Activated effector memory CD4-positive, alpha-beta T cell treated with anti-CD3 and anti-CD28 coated beads, Interleukin-2, amount 50 U/mL, for 16 hours (primary cell): ENCODE data around the gene INTS7.

ENCODE experiments used
- DNase-seq: peaks from one replicate; pipeline ENCODE4 v3.0.0-alpha.2; 2020

The INTS7 gene, protein sequence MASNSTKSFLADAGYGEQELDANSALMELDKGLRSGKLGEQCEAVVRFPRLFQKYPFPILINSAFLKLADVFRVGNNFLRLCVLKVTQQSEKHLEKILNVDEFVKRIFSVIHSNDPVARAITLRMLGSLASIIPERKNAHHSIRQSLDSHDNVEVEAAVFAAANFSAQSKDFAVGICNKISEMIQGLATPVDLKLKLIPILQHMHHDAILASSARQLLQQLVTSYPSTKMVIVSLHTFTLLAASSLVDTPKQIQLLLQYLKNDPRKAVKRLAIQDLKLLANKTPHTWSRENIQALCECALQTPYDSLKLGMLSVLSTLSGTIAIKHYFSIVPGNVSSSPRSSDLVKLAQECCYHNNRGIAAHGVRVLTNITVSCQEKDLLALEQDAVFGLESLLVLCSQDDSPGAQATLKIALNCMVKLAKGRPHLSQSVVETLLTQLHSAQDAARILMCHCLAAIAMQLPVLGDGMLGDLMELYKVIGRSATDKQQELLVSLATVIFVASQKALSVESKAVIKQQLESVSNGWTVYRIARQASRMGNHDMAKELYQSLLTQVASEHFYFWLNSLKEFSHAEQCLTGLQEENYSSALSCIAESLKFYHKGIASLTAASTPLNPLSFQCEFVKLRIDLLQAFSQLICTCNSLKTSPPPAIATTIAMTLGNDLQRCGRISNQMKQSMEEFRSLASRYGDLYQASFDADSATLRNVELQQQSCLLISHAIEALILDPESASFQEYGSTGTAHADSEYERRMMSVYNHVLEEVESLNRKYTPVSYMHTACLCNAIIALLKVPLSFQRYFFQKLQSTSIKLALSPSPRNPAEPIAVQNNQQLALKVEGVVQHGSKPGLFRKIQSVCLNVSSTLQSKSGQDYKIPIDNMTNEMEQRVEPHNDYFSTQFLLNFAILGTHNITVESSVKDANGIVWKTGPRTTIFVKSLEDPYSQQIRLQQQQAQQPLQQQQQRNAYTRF

DNA sequence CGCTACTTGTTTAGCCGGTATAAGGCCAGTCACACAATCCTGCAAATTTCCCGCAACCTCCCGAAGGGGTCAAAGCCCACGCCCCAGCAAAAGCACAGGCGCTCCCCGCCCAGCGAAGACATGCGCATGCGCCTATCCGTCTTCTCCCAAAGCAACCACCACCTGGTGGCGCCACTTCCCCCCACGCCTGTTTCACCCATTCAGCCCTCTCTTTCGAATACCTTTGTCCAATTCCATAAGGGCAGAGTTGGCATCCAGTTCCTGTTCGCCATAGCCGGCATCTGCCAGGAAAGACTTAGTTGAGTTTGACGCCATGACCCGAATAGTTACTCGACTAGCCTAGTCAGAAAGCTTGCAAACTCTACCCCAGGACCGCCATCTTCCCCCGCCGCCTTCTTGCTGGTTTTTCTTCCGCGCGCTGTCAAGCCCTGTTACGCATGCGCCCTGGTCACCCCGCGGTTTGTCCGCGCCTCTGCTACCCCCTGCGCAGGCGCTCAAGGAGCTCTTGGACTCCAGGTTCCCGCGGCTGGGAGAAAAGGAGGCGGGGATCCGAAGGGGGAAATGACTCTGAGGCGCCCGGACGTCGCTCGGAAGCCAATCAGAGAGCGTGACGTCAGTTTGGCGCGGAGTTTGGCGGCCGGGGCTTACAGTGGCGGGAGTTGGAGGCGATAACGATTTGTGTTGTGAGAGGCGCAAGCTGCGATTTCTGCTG lies at the start of gene INTS7, which contains the start of gene DTL:
TSS of gene INTS7 (minus strand) at position 435 of the 712 bp plus-strand sequence. CDS start at position 315, 120 bp downstream.
TSS of gene DTL (plus strand) at position 626 of the 712 bp plus-strand sequence. CDS start 143 bp downstream, outside the sequence.
- peak; percentile 99 for DNase-seq

DNA sequence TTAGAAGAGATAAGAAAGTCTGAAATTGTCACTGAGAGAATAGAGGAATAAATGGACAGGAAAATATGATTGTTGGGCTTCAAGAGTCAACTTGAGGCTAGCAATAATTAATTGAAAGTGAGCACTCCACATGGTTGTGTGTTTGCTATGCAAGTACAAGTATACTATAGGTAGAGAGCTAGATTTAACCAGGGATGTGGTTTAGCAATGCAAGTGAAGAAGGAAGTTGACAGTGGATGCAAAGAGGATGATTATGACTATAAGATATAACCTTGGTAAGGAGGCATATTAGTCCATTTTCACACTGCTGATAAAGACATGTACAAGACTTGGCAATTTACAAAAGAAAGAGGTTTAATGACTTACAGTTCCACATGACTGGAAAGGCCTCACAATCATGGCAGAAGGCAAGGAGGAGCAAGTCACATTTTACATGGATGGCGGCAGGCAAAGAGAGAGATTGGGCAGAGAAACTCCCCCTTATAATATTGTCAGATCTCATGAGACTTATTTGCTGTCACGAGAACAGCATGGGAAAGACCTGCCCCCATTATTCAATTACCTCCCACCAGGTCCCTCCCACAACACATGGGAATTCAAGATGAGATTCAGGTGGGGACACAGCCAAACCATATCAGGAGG lies 47.5 kb upstream of the INTS7 start:
- DNase-seq = no peak

DNA sequence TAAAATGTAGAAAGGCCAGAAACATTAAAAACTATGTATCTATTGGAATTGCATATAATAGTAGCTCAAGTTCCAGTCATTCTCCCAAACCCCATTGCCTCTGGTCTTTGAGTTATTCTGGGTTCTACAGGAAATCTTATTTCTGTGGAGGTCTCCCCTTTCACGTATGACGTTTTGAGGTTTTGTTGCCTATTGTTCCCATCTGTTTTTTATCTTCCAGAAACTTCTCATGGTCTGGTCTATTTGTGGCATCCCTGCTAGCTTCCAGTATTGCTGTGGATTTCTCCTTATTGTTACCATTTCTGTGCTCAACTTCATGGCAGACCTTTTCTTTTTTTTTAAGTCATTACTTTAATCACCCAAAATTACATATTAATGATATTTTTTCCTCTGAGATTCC lies 43.5 kb upstream of the INTS7 start:
- DNase-seq = no peak

DNA sequence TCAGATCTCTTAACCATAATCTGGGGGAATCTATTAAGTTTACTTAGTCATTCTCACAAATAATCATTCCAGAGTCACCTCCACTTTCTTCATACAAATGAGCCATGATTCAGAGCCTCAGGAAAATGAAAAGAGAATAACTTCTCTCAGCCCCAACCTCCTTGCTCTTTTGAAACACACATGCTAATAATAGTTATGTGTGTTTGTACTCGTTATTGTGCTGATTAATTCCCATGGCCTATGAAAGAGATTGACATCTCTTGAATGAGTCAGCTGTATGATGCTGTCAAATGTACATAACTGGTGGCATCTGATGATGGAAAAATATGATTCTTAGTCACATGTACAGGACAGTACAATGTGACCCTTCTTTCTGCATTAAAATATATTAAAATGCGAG lies 41.7 kb upstream of the INTS7 start:
- no peak for DNase-seq

DNA sequence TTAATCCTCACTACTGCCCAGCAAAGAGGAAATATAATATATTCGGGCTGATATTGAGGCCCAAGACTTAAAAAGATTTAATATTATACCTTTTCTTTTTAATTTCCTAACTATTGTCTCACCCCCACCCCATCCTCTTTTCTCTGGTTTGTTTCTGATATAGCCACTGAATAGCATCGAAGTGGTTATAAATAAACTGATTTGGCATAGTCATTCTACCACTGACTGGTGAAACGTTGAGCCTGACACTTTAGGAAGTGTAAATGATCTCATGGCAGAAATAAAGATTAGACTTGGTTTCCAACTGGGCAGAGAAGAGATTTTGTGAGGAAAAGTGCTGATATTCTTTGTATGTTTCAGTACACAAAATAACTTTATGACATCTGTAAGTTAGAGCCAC lies 39.5 kb upstream of the INTS7 start:
- no peak for DNase-seq

DNA sequence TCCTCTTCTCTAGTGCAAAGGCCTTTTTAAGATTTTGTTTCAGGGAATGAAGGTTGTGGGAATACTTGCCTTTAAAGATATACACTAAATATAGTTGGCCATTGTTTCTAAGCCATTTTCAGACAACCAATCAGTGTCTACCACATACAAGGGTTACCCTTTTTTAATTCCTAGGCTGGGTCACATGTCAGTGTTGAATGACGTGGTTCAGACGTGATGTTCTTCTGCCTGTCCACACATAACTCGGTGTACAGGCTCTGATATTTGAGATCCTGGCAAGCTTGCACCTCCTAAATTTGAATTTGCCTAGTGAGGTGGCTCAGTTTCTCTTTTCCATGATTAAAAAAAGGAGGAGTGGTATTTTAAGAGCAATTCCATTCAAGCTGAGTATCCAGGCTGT lies 39.0 kb upstream of the INTS7 start:
- DNase-seq = no peak

DNA sequence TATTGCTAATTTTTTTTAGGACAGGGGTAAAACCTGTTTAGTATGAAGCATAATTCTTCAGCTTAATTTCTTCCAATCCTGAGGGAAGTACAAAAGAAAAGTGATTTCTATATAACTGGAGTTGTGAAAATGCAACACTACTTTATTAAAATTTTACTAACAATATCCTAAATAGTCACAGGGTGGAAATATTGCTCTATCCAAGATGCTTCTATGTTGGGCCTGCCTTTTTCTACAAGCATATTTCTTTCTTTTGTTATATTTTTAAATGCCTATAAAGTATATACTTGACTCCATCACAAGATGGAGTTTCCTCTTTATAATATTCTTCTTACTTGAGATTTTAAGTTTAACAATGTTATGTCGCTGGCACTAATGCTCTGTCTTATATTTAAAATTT lies 38.1 kb upstream of the INTS7 start:
- DNase-seq = no peak

DNA sequence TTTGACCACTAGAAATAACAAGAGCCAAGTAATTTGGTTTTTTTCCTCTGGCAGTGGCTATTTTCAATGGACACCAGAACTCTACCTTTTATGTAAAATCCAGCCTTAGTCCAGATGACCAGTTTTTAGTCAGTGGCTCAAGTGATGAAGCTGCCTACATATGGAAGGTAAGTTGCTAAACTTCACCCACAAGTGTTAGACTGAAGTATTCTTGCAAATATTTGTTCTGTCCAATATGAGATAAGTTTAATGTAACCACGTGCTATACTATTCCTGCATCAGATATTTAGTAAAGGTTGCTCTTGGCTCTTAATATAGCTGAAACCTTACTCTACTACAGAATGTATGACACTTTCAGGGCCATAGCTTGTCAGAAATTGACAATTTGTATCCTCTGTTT lies 36.7 kb upstream of the INTS7 start:
- DNase-seq = no peak

DNA sequence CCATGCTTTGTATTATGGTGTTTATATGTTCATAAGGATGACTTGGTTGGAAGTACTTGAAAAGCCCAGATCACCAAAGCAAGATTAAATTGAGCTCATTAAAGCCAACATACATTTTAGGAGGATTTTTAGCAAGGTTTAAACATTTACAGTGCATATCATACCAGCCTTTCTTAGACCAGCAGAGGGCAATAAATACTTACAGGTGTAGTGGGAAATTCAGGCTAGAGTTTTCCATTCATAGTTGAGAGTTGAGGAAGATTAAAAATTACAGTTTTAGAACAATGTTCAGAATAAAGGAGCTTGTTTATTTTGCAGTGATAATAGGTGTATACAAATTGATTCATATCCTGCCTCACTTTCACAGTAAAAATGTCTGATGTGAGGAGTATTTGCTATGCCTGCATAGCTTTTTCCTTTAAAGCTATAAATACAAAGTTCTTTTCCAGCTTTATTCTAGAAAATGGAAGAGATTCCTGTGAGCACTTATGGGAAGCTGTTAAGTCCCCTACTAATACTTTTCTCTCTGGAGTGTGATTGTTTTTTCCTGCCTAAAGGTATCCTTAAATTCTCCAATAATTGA lies 35.5 kb upstream of the INTS7 start:
- DNase-seq = no peak

DNA sequence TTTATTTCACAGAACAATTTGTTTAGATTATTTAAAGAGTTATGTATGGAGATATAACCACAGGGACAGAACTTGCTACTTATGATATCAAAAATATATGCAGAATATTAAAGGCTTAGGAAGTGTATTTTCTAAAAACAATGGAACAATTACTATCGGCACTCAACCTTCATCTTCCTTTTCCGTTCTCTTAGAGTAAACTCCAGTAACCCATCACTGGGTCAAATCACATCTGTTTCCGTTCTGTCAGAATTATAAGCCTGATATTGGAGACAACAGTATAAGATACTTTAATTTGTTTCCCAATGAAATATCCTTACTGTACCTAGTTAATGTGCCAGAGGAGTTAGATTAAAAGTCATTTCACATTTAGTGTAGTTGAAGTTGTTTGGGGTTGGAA lies 32.4 kb upstream of the INTS7 start:
- no peak for DNase-seq

DNA sequence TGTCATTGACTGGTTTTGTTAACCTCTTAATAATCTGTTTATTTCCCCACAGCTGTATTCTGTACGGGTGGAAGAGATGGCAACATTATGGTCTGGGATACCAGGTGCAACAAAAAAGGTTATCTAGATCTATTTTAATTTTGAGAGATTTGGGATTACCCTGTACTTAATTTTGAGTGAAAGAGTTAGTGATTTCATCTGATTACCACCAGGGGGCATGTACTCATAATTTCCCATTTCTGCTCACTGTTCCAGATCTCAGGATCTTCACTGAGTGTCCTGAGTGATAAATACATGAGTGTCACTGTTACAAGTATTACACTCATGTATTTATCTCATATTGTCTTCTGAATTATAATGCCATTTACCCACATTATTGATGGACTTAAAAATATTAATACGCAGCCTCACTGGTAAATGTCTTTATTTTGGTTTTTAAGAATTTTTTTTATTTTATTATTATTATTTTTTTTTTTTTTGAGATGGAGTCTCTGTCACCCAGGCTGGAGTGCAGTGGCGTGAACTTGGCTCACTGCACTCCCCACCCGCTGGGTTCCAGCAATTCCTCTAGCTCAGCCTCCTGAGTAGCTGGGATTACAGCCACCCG lies 27.6 kb upstream of the INTS7 start:
- DNase-seq = no peak

DNA sequence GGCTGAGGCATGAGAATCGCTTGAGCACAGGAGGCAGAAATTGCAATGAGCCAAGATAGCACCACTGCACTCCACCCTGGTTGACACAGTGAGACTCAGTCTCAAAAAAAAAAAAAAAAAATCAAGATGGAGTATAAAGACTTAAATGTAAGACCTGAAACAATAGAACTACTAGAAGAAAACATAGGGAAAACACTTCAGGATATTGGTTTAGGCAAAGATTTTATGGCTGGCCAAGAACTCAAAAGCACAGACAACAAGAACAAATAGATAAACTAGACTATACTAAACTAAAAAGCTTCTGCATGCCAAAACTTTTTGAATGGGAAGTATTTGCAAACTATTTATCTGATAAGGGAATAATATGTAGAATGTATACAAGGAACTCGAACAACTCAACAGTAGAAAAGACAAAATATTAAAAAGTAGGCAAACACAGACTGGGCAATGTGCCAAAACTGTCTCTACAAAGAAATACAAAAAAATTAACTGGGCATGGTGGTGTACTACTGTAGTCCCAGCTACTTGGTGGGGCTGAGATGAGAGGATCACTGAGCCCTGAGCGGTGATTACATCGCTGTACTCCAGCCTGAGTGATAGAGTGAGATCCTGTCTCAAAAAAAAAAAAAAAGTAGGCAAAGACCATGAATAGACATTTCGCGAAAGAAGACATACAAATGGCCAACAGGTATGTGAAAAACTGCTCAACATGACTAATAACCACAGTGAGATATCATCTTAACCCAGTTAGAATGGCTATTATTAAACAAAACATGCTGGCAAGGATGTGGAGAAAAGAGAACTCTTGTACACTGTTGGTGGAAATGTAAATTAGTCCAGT lies 25.5 kb upstream of the INTS7 start:
- DNase-seq = no peak

DNA sequence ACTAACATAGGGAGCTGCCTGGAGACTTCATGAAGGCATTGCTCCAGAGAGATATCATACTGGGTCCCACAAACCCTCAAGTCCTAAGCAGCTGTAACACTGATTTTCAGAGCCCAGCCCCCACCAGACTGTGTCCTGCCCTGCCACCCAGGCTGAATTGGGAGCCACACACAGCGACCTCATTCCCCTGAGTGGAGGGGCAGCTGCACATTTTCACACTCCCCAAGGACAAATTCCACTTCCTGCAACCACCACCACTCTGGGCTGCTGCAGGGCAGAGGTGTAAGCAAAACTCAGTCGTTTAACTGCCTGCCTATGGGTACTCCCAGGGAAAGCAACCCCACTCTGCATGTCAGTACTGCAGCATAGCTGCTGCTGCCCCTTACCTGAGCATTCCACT lies 20.0 kb upstream of the INTS7 start:
- DNase-seq = no peak

DNA sequence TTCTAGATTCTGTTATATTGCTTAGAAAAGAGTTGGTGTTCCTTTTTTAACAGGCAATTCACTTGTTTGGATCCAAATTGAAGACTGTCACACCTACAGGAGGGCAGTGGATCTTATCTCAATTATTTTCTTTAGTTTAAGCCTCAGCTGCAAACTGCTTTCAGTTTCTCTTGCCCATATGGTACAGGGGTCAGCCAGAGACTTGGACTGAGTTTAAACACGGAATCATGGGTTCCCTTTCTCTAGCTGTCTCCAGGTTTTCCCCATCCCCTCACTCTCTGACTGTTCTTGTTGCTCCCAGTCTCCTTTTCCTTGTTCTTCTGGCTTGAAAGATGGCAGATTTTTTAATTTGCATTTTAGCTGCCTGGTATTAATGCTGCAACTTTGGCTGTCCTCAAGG lies 18.6 kb upstream of the INTS7 start:
- DNase-seq = no peak

DNA sequence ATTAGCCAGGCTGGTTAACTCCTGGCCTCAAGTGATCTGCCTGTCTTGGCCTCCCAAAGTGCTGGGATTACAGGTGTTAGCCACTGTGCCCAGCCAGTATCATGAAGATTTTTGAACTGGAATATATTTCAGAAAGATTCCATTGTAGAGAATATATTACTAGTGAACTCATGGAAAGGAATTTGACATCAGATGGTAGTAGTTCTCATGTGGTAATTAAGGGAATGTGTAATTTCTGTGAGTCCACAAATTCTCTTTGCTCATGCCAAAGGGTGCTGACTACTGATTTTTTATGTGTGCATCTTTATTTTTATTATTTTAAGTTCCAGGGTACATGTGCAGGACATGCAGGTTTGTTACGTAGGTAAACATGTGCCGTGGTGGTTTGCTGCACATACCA lies 10.6 kb upstream of the INTS7 start:
- DNase-seq = no peak

DNA sequence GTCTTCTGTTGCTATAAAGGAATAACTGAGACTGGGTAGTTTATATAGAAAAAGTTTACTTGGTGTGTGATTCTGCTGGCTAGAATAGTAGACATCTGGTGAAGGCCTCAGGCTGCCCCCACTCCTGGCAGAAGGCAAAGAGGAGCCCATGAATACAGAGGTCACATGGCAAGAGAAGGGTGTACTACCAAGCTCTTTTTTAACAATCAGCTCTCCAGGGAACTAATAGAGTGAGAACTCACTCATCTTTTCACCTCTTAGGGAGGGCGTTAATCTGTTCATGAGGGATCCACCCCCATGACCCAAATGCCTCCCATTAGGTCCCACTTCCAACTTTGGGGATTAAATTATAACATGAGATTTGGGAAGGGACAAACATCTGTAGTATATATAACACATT lies 9.5 kb upstream of the INTS7 start:
- no peak for DNase-seq

DNA sequence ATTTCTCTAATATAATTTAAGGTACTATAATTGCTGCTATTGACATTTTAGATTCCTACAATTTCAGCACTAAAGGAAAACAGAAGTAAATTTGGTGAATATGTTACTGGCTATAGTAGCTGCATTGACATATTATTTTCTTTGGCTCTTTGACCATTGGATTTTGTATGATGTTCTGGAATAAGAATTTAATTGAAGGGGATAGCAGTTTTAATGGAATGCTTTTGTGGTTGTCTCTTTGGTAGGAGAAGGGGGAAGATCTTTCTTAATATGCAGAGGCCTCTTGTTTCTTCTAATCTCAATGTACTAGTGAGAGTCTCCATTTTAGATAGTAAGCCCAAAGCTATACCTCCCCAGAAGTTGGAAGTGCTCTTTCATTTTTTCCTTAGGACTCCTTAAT lies 7.1 kb upstream of the INTS7 start:
- DNase-seq = no peak

DNA sequence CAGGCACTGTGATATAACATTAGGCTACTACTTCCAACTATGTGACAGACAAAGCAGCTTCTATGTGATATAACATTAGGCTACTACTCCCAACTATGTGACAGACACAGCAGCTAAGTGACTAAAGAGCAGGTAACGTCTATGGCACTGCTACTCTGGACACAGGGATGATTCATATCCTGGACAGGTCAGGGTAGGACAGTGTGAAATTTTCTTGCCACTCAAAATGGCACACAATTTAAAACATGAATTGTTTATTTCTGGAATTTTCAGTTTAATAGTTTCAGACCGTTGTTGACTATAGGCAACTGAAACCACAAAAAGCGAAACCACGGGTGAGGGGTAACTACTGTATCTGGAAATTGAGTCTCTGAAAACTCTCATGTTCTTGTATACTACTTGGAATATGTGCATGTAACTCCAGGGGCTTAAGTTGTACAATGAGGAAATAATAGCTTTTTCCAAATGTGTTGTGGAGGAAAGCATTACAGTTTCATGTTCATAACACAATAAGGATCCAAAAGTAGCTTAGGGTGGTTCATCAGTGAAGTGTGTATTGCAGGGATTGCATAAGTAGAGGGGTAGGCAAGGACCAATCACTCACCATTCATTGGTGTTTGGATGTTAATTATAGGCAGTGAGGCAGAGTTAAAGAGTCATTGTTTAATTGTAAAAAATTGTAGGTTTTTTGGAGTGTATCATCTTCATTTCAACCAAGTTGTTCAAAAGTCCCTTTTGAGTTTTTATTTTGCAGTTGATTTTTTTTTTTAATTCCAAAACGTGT lies 5.5 kb upstream of the INTS7 start:
- DNase-seq = no peak

DNA sequence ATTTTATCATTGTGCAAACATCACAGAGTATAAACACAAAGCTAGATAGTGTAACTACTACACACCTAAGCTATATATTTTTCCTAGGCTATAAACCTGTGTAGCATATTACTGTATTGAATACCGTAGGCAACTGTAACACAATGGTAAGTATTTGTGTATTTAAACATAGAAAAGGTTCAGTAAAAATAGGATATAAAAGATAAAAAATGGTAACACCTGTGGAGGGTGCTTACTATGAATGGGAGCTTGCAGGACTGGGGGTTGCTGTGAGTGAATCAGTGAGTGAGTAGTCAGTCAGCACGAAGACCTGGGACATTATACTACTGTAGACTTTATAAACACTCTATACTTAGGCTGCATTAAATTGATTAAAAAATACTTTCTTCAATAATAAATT lies 4.3 kb upstream of the INTS7 start:
- DNase-seq = no peak

DNA sequence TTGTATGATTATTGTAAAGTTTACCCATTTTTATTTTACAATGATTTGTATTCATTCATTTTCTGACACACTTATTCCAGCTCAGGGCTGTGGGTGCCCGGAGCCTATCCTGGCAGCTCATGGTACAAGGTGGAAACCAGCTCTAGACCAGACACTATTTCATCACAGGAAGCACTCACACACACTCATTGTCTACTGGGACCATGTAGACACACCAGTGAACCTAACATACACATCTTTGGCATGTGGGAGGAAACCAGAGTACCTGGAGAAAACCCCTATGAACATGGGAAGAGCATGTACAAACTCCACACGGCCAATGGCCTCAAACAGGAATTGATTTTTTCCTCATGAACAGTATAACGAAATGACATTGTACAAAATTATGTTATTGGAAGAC lies 2.5 kb upstream of the INTS7 start:
- DNase-seq = no peak
